Activated CD8-positive, alpha-beta T cell treated with anti-CD3 and anti-CD28 coated beads, Interleukin-2, amount 10 ng/mL, durations not matched to agents 7 days and 5 days (primary cell): ENCODE results near the gene IAH1. TPM values are rescaled to one million over a fixed set of nuclear protein-coding genes. Genes with fewer than 3 reads are reported as not detected.

Source experiments
- ATAC-seq: fragments of 150-1000 bp; cut with Tn5 transposase; one replicate; pipeline ENCODE4 v1.10.0; 2021; ENCODE audit warnings: moderate library complexity
- CTCF ChIA-PET: fragments of 350-600 bp; sonication (Branson Sonifier 250); formaldehyde crosslinking; loops from one replicate; lab custom pipeline; 2021; ENCODE audit warnings: antibody characterized with exemption; lab: Charles Lee
- POLR2A ChIA-PET: fragments of 350-600 bp; sonication (Branson Sonifier 250); formaldehyde crosslinking; loops from one replicate; lab custom pipeline; 2021; ENCODE audit warnings: antibody characterized with exemption; lab: Charles Lee
- DNase-seq: peaks from one replicate; pipeline ENCODE4 v3.0.0-alpha.2; 2020
- H3K27ac Mint-ChIP-seq: one replicate; pipeline ENCODE4 v1.8.0; 2021; ENCODE audit warnings: mild to moderate bottlenecking, mixed read lengths
- H3K27me3 Mint-ChIP-seq: one replicate; pipeline ENCODE4 v1.8.0; 2021; ENCODE audit warnings: low read depth, mixed read lengths
- H3K36me3 Mint-ChIP-seq: one replicate; pipeline ENCODE4 v1.8.0; 2021; ENCODE audit warnings: low read depth, mixed read lengths
- H3K4me1 Mint-ChIP-seq: one replicate; pipeline ENCODE4 v1.8.0; 2021; ENCODE audit warnings: low read depth, mixed read lengths
- H3K4me3 Mint-ChIP-seq: one replicate; pipeline ENCODE4 v1.8.0; 2021; ENCODE audit warnings: mild to moderate bottlenecking, mixed read lengths
- H3K9me3 Mint-ChIP-seq: one replicate; pipeline ENCODE4 v1.8.0; 2022; ENCODE audit warnings: mixed read lengths; ENCODE audit not compliant: insufficient read depth
- total RNA-seq, 2 experiments: library from RNA; stranded (reverse); gene quantifications; one replicate each; pipeline ENCODE4 v1.2.3, GENCODE V29; 2021

The IAH1 gene
- total RNA-seq, 2 experiments from 2014 or later: 71.7 to 73.3 TPM

DNA sequence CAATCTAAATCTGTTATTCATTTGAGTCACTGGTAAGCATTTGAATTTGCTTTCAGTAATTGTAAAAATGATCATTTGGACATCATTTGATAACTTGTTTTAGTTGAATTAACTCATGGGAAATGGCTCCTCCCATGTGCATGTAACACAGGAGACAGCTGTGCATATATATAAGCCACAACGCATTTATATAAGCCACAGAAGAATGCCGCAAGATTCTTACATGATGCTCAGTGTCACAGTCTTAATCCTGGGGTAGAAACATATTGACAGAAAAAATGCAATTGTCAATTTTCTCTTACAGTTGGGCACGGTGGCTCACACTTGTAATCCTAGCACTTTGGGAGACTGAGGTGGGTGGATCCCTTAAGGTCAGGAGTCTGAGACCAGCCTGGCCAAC, 13.3 kb upstream of the IAH1 start:
- no peak for DNase-seq
- peaks cover 44% of the 10 kb centered on the region for H3K36me3 Mint-ChIP-seq
- no peak overlapping the region for H3K27ac Mint-ChIP-seq
- CTCF ChIA-PET: no interaction called here
- H3K9me3 Mint-ChIP-seq: no peaks in the 10 kb centered on the region
- peaks cover 8% of the 10 kb centered on the region for H3K4me1 Mint-ChIP-seq
- ATAC-seq: no peak
- H3K4me3 Mint-ChIP-seq: no peak overlapping the region
- H3K27me3 Mint-ChIP-seq: no peaks in the 10 kb centered on the region
- POLR2A ChIA-PET: no interaction called here

- no peak overlapping the region for H3K4me3 Mint-ChIP-seq
- POLR2A ChIA-PET: no interaction called here
- H3K27ac Mint-ChIP-seq: no peak overlapping the region
- ATAC-seq (no peak), DNase-seq (no peak)
- H3K36me3 Mint-ChIP-seq: peaks cover 42% of the 10 kb centered on the region
- H3K4me1 Mint-ChIP-seq: peaks cover 8% of the 10 kb centered on the region
- H3K27me3 Mint-ChIP-seq: no peaks in the 10 kb centered on the region
- H3K9me3 Mint-ChIP-seq: no peaks in the 10 kb centered on the region
- CTCF ChIA-PET: no interaction called here
Measured at GRCh38 chr2:9462313-9462712, 12.0 kb upstream of the IAH1 start.

DNA sequence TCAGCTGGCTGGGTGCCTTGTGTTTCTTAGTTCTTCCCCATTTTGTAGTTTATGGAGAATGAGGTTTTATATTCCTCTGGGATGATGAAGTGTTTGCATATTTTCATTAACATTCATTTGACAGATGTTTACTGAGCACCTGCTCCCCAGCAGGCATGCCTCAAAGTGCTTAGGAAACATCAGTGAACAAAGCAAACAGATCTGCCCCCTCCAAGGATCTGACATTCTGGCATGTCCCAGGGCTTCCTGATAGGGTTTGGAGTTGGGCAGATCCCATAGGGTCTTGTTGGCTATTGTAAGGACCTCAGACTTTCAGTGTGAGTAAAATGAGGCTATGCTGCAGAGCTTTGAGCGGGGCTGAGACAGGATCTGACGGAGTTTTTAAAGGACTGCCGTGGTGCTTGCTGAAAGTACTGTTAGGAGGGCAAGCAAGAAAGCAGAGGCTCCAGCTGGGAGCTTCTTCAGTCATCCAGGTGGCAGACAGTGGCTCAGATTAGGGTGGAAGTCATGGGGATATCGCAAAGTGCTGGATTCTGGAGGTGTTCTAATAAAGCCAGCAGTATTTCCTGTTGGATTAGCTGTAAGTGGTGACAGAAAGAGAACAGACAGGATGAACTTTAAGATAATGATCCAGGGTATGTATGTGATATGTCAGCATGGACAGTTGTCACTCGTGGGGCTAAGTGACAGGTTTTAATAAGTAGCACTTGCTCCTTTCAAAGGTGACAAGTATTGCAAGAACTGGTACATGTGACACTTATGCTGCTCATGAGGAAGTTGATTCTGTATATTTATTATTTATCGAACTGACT, 11.3 kb upstream of the IAH1 start:
- DNase-seq: no peak
- Mint-ChIP-seq H3K27ac (peak overlapping the region; percentile 10), H3K9me3 (no peaks in the 10 kb centered on the region), H3K4me3 (no peak overlapping the region), H3K36me3 (peaks cover 45% of the 10 kb centered on the region), H3K27me3 (no peaks in the 10 kb centered on the region), H3K4me1 (peaks cover 8% of the 10 kb centered on the region)
- POLR2A ChIA-PET: no interaction called here
- no peak for ATAC-seq
- CTCF ChIA-PET: no interaction called here

DNA sequence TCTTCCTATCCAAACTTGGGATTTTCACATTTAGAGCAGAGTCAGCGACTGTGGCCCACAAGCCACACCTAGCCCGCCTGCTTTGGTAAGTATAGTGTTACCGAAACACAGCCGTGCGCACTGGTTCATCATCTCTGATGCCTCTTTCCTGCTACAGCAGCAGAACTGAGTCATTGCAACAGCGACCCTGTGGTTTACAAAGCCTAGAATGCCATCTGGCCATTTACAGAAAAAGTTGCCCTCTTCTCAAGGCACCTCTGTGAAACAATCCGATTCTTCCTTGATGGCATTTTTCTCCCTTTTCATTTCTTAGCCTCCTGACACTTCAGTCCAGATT, 10.7 kb upstream of the IAH1 start:
- no peaks in the 10 kb centered on the region for H3K27me3 Mint-ChIP-seq
- H3K36me3 Mint-ChIP-seq: peaks cover 45% of the 10 kb centered on the region
- H3K9me3 Mint-ChIP-seq: no peaks in the 10 kb centered on the region
- H3K27ac Mint-ChIP-seq: peak overlapping the region; percentile 9
- H3K4me3 Mint-ChIP-seq: no peak overlapping the region
- H3K4me1 Mint-ChIP-seq: peaks cover 8% of the 10 kb centered on the region
- DNase-seq (peak; percentile 27), ATAC-seq (no peak)
- ChIA-PET POLR2A (no interaction called here), CTCF (no interaction called here)

- ChIA-PET CTCF (interaction anchor here (1.2 kb wide), 1 partner anchor 10 kb away, joined by 3 read pairs; the partner anchor contains the start of gene IAH1), POLR2A (interaction anchor here (1.2 kb wide), 1 partner anchor 8 kb away, joined by 4 read pairs; no protein-coding TSS in a partner anchor)
- Mint-ChIP-seq H3K4me3 (no peak overlapping the region), H3K27ac (no peak overlapping the region), H3K9me3 (no peaks in the 10 kb centered on the region), H3K4me1 (peaks cover 8% of the 10 kb centered on the region), H3K36me3 (peaks cover 36% of the 10 kb centered on the region), H3K27me3 (no peaks in the 10 kb centered on the region)
- DNase-seq: no peak
- ATAC-seq: no peak
Measured at GRCh38 chr2:9465170-9465569, 9.2 kb upstream of the IAH1 start.

DNA sequence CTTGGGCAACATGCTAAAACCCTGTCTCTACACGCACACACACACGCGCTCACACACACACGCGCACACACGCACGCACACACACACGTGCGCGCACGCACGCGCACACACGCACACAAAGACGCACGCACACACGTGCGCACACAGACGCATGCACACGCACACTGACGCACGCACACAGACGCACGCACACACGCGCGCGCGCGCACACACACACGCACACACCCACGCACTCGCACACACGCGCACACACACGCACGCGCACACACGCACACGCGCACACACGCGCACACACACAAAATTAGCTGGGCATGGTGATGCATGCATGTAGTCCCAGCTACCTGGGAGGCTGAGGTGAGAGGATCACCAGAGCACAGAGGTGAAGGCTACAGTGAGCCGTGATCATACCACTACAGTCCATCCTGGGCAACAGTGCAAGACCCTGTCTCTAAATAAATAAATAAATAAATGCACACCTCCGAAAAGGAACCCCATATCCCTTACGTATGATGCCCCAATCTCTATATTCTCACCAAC, 8.1 kb upstream of the IAH1 start:
- Mint-ChIP-seq H3K9me3 (no peaks in the 10 kb centered on the region), H3K36me3 (peaks cover 29% of the 10 kb centered on the region), H3K4me3 (no peak overlapping the region), H3K27me3 (no peaks in the 10 kb centered on the region), H3K4me1 (peaks cover 8% of the 10 kb centered on the region), H3K27ac (no peak overlapping the region)
- ATAC-seq: no peak
- DNase-seq: no peak
- ChIA-PET CTCF (interaction anchor here (1.2 kb wide), 1 partner anchor 9 kb away, joined by 3 read pairs; the partner anchor contains the start of gene IAH1), POLR2A (no interaction called here)

DNA sequence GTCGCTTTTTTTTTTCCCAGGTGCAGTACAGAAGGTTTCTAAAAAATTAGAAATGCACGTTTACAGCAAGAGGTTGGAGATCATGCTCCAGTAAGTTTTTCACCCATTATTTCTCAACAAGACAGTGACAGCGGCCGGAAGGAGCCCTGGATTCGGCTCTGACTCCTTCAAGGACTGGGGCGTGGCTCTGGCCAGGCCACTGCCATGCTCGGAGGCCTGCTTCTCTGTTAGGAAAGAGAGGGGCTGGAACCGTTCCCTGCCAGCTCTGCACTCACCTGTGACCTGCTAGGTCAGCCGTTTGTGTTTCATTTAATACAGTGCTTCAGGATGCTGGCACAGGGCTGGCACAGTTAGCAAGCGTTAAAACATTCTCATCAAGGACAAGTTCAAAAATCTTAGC, 6.7 kb upstream of the IAH1 start:
- Mint-ChIP-seq H3K36me3 (peaks cover 33% of the 10 kb centered on the region), H3K9me3 (no peaks in the 10 kb centered on the region), H3K27ac (no peak overlapping the region), H3K27me3 (no peaks in the 10 kb centered on the region), H3K4me3 (no peak overlapping the region), H3K4me1 (peaks cover 8% of the 10 kb centered on the region)
- ChIA-PET CTCF (no interaction called here), POLR2A (interaction anchor here (1.2 kb wide), 1 partner anchor 13 kb away, joined by 3 read pairs; no protein-coding TSS in a partner anchor)
- ATAC-seq (no peak), DNase-seq (no peak)

- no peak overlapping the region for H3K27ac Mint-ChIP-seq
- H3K4me3 Mint-ChIP-seq: no peak overlapping the region
- POLR2A ChIA-PET: no interaction called here
Measured at GRCh38 chr2:9471206-9471605, 3.1 kb upstream of the IAH1 start.

DNA sequence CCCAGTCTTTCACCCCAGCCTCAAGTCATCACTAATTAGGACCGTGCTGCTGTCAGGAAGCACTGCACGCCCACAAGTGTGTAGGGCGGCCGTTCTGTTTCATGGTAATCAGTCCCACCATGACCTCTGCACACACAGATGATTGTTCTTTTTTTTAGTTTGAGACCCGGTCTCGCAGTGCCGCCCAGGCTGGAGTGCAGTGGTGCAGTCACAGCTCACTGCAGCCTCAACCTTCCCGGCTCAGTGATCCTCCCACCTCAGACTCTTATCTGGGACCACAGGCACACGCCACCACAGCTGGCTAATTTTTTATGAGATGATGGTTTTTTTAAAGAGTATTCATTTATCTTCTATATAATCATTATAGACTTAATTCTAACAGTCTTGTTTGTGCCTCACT, 1.8 kb upstream of the IAH1 start:
- Mint-ChIP-seq H3K4me3 (peak overlapping the region; percentile 79), H3K27me3 (no peaks in the 10 kb centered on the region), H3K27ac (no peak overlapping the region), H3K4me1 (peaks cover 29% of the 10 kb centered on the region), H3K36me3 (peaks cover 44% of the 10 kb centered on the region), H3K9me3 (no peaks in the 10 kb centered on the region)
- ChIA-PET CTCF (interaction anchor here (0.8 to 1.6 kb wide), 2 partner anchors 17 to 329 kb away, joined by 3 to 4 read pairs; no protein-coding TSS in a partner anchor), POLR2A (interaction anchor here (3.1 to 3.5 kb wide), 3 partner anchors 49 to 158 kb away, joined by 13 to 20 read pairs (median 20); partner anchors contain the start of genes ADAM17, CPSF3, ITGB1BP1 and YWHAQ)
- ATAC-seq (no peak), DNase-seq (no peak)

More at GRCh38 chr2:9471206-9471605, 3.1 kb upstream of the IAH1 start:
- peaks cover 19% of the 10 kb centered on the region for H3K4me1 Mint-ChIP-seq
- H3K36me3 Mint-ChIP-seq: peaks cover 39% of the 10 kb centered on the region
- CTCF ChIA-PET: interaction anchor here (0.6 to 1.0 kb wide), 3 partner anchors 47 to 513 kb away, joined by 3 to 4 read pairs (median 3); no protein-coding TSS in a partner anchor
- DNase-seq: no peak
- no peaks in the 10 kb centered on the region for H3K27me3 Mint-ChIP-seq
- no peaks in the 10 kb centered on the region for H3K9me3 Mint-ChIP-seq
- ATAC-seq: no peak

DNA sequence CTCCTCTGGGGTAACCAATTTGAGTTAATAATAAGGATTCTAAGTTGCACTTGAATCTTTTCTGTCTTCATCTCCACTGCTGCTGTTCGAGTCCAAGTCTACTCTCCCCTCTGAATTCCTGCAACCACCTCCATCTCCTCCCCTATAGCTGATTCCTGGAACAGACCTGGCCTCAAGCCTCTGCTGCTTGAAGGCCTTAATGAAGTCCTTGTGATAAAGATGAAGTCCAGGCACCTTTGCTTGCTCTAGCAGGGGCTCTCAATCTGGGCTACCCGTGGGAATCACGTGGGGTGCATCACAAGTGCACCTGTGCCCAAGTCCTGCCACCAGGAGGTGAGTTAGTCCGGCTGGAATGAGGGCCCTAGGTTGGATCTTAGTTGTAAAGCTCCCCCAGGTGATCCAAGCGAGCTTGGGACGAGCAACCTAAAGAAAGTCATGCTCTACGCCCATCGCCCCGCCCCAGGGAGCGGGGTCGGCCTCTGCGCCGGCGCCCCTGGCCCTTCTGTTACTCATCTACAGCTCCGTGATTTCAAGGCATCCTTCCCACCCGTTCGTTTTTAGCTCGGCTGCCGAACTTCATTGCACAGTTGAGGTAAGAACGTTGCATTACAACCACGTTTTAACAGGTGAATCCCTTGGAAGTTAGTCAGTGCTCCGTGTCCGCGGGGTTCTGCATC, 905 bp upstream of the IAH1 start:
- Mint-ChIP-seq H3K9me3 (no peaks in the 10 kb centered on the region), H3K27ac (peak overlapping the region; percentile 86), H3K4me3 (peak overlapping the region; percentile 79), H3K4me1 (peaks cover 37% of the 10 kb centered on the region), H3K36me3 (peaks cover 47% of the 10 kb centered on the region), H3K27me3 (no peaks in the 10 kb centered on the region)
- POLR2A ChIA-PET: interaction anchor here (0.6 to 3.5 kb wide), 7 partner anchors 8 to 370 kb away, joined by 3 to 20 read pairs (median 5); partner anchors contain the start of genes ADAM17, CPSF3, ITGB1BP1 and TAF1B
- no peak for ATAC-seq
- peak; percentile 32 for DNase-seq
- CTCF ChIA-PET: interaction anchor here (0.8 to 2.0 kb wide), 6 partner anchors 18 to 330 kb away, joined by 3 to 12 read pairs (median 4); partner anchors contain the start of gene ADAM17

- peak; percentile 74 for DNase-seq
- CTCF ChIA-PET: interaction anchor here (1.1 to 2.0 kb wide), 6 partner anchors 9 to 331 kb away, joined by 3 to 12 read pairs (median 4); partner anchors contain the start of gene ADAM17
- no peaks in the 10 kb centered on the region for H3K27me3 Mint-ChIP-seq
- peaks cover 52% of the 10 kb centered on the region for H3K36me3 Mint-ChIP-seq
- POLR2A ChIA-PET: interaction anchor here (0.6 to 3.5 kb wide), 6 partner anchors 9 to 156 kb away, joined by 3 to 20 read pairs (median 8); partner anchors contain the start of genes ADAM17, CPSF3, ITGB1BP1 and YWHAQ
- peak; percentile 62 for ATAC-seq
- H3K4me1 Mint-ChIP-seq: peaks cover 41% of the 10 kb centered on the region
- H3K27ac Mint-ChIP-seq: peak overlapping the region; percentile 86
- peak overlapping the region; percentile 79 for H3K4me3 Mint-ChIP-seq
- H3K9me3 Mint-ChIP-seq: no peaks in the 10 kb centered on the region
Measured at GRCh38 chr2:9473985-9474360, 378 bp upstream of the IAH1 start.
